HG03460 (cell line): ENCODE data around the gene RASGEF1C.
"Not testable (repeated sequence)": the region's sequence is repeated elsewhere in the genome, so short reads cannot be mapped to it uniquely, and the experiment has no call there.

Experiments
- ATAC-seq: cut with Tn5 transposase; IDR thresholded peaks from one replicate; pipeline ENCODE4 v1.9.1; 2021; ENCODE audit not compliant: unreplicated experiment

The RASGEF1C gene

DNA sequence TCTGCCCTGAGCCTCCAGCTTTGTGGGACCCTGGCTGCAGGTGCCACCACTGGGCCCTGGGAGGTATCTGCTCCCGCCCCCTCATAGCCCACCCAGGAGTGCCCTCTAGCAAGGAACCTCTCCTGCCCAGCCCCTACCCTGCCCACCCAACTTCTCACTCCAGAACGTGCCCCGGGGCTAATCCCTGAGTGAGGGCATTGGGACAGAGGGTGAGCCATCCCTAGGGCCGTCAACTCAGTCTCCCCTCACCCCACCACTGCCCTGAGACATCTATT, 2.7 kb upstream of the RASGEF1C start:
- ATAC-seq: no peak

- no peak for ATAC-seq
These were observed 2.1 kb upstream of the RASGEF1C start for GRCh38 chr5:180210961-180211760.

DNA sequence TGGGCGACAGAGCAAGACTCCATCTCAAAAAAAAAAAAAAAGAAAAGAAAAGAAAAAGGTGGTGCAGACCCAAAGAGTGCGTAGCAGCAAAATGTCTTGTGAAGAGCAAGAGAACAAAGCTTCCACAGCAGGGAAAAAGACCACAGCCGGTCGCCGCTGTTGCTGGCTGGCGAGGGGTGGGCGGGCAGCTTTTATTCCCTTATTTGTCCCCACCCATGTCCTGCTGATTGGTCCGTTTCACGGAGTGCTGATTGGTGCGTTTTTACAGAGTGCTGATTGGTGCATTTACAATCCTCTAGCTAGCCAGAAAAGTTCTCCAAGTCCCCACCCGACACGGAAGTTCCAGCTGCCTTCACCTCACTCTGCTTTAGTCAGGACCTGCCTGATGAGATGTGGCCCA, 1.1 kb upstream of the RASGEF1C start:
- not testable (repeated sequence) for ATAC-seq

DNA sequence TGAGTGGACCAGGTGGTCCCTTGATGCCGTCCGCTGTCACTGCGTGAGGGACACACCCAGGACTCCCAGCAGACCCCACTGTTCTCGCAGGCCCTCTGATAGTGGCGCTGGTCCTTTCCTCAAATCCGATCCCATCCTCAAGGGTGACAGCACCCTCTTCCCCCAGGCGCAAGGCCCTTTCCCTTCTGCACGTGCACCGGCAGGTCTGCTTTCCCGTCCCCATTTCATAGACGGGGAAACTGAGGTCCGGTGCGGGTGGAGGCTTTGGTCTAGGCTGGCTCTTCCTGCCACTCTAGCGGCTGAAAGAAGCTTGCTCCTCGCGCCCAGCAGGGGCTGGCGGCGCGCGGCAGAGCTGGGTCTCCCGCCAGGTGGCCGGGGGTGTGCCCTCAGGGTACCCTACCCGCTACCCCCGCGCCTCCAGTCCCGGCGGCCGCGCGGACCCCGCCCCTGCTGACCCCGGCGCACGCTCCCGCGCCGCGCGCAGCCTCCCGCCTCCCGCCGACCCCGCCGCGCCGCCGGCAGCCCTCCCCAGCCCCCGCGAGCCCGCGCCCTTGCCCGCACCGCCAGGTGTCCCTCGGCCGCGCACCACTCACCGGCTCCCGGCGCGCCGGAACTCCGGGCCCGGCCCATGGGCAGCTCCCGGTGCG, 453 bp downstream of the RASGEF1C start:
- no peak for ATAC-seq

DNA sequence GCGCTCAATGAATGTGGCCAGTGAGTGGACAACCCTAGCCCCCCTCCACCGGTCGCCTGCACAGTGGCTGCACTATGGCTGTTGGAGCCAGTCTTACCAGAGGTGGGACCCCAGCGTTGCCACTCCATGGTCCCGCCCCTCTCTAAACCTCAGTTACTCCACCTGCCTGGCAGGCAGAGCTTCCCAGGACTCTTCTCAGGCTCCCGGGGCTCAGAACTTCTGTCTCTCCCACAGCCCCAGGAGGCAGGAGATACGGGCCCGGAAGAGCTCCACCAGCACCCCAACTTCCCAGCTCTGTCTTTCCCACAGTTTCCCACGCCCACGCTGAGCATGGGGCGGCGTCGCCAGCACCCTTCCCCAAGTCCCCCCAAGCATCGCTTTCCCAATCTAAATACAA, 975 bp downstream of the RASGEF1C start:
- ATAC-seq: no peak

GRCh38 chr5:180207593-180207992, 1.4 kb downstream of the RASGEF1C start:
- no peak for ATAC-seq

DNA sequence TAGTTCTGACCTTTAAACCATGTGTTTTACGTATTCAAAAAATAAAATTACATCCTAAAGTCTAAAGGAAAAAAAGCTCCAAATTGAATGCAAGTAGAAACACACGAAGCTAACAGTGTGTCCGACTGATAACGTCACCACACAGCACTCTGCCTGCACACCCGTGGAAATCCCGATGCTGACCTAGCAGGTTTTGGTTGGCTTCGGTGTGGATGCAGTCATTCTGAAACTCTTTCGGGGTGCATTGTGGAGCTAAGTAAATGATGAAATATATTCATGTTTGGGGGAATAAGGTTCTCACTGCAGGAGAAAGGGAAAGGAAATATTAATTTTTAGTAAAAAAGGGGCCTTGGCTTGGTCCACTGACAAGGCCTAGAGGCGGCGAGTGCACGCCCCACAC, 2.0 kb downstream of the RASGEF1C start:
- ATAC-seq: no peak

DNA sequence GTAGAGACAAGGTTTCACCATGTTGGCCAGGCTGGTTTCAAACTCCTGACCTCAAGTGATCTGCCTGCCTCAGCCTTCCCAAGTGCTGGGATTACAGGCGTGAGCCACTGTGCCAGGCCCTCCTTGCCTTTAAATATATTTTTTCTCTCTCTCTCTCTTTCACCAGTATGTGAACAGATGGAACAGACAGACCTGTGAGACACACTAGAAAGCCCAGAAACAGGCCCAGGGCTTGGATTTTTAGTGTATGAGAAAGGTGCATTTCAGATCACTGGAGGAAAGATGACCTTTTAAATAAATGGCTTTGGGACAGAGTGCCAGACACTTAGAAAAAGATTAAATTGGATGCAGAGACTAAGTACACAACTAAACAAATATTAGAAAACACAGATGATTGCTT, 3.1 kb downstream of the RASGEF1C start:
- ATAC-seq: no peak

DNA sequence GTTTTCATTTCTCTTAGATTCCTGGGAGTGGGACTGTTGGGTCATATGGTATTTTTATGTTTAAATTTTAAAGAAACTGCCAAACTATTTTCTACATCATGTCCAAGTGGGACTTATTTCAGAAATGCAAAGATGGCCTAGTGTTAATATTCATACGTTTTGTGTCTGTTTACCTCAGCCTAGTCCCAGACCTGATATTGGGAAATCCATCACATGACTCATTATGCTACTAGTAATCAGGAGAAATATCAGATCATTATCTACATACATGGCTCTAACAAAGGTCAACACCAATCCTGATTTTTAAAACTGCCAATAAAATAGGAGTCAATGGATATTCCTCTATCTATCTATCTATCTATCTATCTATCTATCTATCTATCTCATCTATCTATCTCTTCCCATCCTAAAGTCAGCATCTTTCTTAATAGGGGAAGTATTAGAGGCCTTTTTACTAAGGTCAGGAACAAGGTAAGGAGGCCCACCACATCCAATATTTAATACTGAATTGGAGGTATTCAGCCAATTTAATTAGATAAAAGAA, 4.7 kb downstream of the RASGEF1C start:
- ATAC-seq: no peak

- no peak for ATAC-seq
These were observed 6.0 kb downstream of the RASGEF1C start for GRCh38 chr5:180202939-180203573.

GRCh38 chr5:180201051-180201987, 7.7 kb downstream of the RASGEF1C start:
- no peak for ATAC-seq

- no peak for ATAC-seq
These were observed 9.6 kb downstream of the RASGEF1C start for GRCh38 chr5:180199390-180199789.

DNA sequence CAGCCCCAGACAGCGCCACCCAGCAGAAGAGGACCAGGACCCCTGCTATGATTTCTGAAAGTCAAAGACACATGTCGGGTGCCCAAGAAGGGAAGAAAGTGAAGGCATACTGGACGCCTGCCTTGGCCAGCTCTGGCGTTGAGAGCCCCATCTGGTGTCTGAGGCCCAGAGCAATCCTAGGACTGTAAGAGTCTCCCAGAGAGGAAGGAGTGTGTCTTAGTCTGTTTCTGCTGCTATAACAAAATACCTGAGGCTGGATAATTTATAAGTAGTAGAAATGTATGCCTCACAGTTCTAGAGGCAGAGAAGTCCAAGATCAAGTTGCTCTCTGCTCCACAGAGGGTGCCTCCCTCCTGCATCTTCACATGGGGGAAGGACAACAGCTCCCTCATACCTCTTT, 10.8 kb downstream of the RASGEF1C start:
- no peak for ATAC-seq

- ATAC-seq: no peak
These were observed 11.9 kb downstream of the RASGEF1C start for GRCh38 chr5:180197016-180197702.

GRCh38 chr5:180194410-180195345, 14.3 kb downstream of the RASGEF1C start:
- ATAC-seq: no peak

GRCh38 chr5:180193749-180194375, 15.1 kb downstream of the RASGEF1C start:
- no peak for ATAC-seq

DNA sequence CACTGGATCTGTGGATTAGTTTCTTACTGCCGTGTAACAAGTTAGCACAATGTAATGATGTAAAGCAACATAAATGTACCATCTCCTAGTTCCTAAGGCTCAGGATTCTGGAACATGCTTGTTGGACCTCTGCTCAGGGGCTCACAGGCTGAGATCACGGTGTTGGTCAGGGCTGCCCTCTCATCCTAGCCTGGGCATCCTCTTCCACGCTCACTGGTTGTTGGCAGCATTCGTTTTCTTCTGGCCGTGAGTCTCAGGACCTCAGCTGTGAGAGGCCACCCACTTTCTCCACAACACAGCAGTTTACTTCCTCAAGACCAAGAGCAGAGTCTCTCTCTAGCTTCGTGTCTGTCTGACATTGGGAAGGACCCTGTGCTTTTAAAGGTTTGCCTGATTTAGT, 17.3 kb downstream of the RASGEF1C start:
- ATAC-seq: no peak

DNA sequence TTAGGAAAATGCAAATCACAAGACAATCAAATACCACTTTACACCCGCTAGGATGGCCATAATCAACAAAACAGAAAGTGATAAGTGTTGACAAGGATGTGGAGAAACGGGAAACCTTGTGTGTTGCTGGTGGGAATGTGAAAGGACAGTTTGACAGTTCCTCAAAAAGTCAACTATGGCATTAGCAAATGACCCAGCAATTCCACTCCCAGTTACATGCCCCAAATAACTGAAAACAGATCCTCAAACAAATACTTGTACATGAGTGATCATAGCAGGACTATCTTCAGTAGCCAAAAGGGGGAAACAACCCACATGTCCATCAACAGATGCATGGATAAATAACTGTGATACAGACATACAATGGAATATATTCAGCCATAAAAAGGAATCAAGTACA, 21.2 kb downstream of the RASGEF1C start:
- ATAC-seq: no peak

GRCh38 chr5:180180846-180181245, 28.2 kb downstream of the RASGEF1C start:
- ATAC-seq: no peak
